ENCODE results near the gene GPR143.

GRCh38 chrX:9704876-9705465, 60.7 kb downstream of the GPR143 start:
- TF ChIP-seq CTCF (conservative IDR thresholded peaks at IDR 0.05; ENCODE audit: low read length) (no peak), EZH2phosphoT487 (IDR thresholded peaks at IDR 0.05; ENCODE audit: borderline replicate concordance) (no peak)
